Stimulated activated effector memory CD8-positive, alpha-beta T cell treated with anti-CD3 and anti-CD28 coated beads, Interleukin-12 subunit alpha, Interleukin-12 subunit beta, amount 100 ng/mL, for 72 hours (primary cell): ENCODE data around the gene MICA.
A peak's percentile ranks its signal among the peaks of the same experiment; 100 is the strongest.

Source experiments
- ATAC-seq: fragments of 150-1000 bp; cut with Tn5 transposase; 2 replicates; pipeline ENCODE4 v1.10.0; 2021
- DNase-seq, 2 donors: peaks; one replicate each; pipeline ENCODE4 v3.0.0; 2021 to 2022; ENCODE audit warnings: low spot score in 2 of 2
- H3K27ac Mint-ChIP-seq: one replicate; pipeline ENCODE4 v1.8.0; 2022; ENCODE audit warnings: mild to moderate bottlenecking, mixed read lengths
- H3K36me3 Mint-ChIP-seq: one replicate; pipeline ENCODE4 v1.8.0; 2022; ENCODE audit warnings: mild to moderate bottlenecking, mixed read lengths
- H3K4me1 Mint-ChIP-seq: one replicate; pipeline ENCODE4 v1.8.0; 2022; ENCODE audit warnings: mixed read lengths
- H3K4me3 Mint-ChIP-seq: one replicate; pipeline ENCODE4 v1.8.0; 2022; ENCODE audit warnings: mild to moderate bottlenecking, mixed read lengths
- H3K9me3 Mint-ChIP-seq: one replicate; pipeline ENCODE4 v1.8.0; 2022; ENCODE audit warnings: mixed read lengths

MICA gene

DNA sequence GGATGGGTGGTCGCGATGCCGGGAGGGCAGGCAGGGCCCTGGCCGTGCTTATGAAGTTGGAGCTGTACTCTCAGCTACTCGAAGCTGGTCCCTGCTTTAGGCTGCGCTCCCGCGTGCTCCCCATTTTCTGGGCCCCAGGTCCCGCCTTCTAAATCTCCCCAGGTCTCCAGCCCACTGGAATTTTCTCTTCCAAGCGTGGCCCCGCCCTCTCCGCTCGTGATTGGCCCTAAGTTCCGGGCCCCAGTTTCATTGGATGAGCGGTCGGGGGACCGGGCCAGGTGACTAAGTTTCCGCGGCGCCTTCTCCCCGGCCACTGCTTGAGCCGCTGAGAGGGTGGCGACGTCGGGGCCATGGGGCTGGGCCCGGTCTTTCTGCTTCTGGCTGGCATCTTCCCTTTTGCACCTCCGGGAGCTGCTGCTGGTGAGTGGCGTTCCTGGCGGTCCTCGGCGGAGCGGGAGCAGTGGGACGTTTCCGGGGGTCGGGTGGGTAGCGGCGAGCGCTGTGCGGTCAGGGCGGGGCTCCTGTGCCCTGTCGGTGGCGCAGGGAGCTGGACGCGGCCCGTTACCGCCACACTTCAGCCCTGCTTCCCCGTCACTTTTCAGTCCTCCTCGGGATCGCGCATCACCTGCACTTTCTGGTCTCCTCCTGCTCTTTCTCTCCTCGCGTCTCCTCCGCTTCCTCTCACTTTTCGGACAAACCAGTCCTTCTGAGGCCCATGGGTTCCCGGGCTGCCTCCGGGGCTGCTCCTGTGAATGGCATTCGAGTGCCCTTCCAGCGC is at the start of gene MICA:
TSS of gene MICA (plus strand) at position 313 of the 778 bp plus-strand sequence. CDS start at position 351, 38 bp downstream.
- Mint-ChIP-seq H3K9me3 (no peaks in the 10 kb centered on the region), H3K4me3 (peak within 1 kb of the TSS; percentile 78), H3K27ac (peak within 1 kb of the TSS; percentile 48), H3K4me1 (peaks cover 81% of the 10 kb centered on the region), H3K36me3 (peaks cover 16% of the 10 kb centered on the region)
- ATAC-seq, result peak; percentile 82
- peak; percentile 58 to 85 for DNase-seq

DNA sequence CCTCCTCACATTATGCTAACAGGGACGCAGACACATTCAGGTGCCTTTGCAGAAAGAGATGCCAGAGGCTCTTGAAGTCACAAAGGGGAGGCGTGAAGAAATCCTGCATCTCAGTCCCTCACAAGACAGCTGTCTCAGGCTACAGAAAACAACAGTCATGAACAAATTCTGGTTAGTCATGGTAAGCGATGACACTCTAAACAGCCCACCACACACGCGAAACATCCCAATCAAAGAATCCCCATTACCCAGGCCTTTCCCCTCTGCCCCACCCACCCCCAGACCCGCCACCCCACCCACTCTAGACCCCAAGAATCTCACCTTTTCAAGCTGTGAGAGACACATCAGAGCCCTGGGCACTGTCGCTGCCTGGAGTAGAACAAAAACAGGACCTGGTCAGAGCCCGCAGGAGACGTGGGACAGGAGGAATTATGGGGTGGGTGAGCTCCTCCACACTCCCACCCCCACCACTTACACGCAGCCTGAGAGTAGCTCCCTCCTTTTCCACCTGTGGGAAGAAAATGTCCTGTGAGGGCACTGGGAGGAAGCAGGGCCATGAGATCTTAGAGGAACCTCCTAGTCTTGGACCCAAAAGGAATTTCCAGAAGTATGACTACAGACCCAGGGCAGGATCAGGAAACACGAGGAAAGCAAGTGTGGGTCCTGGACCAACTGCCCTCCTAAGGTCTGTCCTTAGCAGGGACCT is 49.1 kb upstream of the MICA start:
- H3K27ac Mint-ChIP-seq, result peak overlapping the region; percentile 94
- DNase-seq (no peak), ATAC-seq (peak; percentile 1)
- H3K4me3 Mint-ChIP-seq, result peak overlapping the region; percentile 94
- peaks cover 79% of the 10 kb centered on the region for H3K4me1 Mint-ChIP-seq
- H3K36me3 Mint-ChIP-seq, result peaks cover 88% of the 10 kb centered on the region
- no peaks in the 10 kb centered on the region for H3K9me3 Mint-ChIP-seq

DNA sequence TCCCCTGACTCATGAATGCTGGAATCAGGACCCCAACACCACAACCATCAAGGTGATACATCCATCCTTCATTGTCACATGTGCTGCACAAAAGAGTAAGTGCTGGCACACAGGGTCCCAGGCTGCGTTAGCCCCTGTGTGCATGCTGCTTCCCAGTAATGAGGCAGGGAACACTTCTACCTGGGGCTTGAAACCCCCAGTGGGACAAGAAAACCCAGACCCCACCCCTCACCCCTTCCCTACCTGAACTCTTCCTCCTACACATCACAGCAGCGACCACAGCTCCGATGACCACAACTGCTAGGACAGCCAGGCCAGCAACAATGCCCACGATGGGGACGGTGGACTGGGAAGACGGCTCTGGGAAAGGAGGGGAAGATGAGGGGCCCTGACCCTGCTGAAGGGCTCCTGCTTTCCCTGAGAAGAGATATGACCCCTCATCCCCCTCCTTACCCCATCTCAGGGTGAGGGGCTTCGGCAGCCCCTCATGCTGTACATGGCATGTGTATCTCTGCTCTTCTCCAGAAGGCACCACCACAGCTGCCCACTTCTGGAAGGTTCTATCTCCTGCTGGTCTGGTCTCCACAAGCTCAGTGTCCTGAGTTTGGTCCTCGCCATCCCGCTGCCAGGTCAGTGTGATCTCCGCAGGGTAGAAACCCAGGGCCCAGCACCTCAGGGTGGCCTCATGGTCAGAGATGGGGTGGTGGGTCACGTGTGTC is 48.4 kb upstream of the MICA start:
- H3K9me3 Mint-ChIP-seq, result no peaks in the 10 kb centered on the region
- peak overlapping the region; percentile 94 for H3K4me3 Mint-ChIP-seq
- peak overlapping the region; percentile 94 for H3K27ac Mint-ChIP-seq
- DNase-seq (peak in 1 of 2 donors; percentile 55), ATAC-seq (no peak)
- peaks cover 81% of the 10 kb centered on the region for H3K4me1 Mint-ChIP-seq
- peaks cover 86% of the 10 kb centered on the region for H3K36me3 Mint-ChIP-seq

DNA sequence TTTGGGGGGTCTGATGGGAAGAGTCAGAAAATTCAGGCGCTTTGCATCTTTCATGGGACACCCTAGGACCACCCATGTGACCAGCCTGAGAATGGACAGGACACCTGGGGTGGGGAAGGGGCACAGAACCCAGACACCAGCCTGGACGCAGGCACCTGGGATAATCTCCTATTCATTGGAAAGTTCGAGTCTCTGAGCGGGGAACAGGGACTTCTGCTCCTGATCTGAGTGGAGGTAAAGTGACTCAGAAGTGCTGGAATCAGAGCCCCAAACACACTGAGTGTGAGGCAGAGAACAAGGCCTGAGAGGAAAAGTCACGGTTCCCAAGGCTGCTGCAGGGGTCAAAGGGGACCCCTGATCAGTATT is 47.8 kb upstream of the MICA start:
- Mint-ChIP-seq H3K9me3 (no peaks in the 10 kb centered on the region), H3K4me1 (peaks cover 76% of the 10 kb centered on the region), H3K4me3 (peak overlapping the region; percentile 94), H3K36me3 (peaks cover 81% of the 10 kb centered on the region), H3K27ac (peak overlapping the region; percentile 94)
- no peak for ATAC-seq
- DNase-seq, result no peak

DNA sequence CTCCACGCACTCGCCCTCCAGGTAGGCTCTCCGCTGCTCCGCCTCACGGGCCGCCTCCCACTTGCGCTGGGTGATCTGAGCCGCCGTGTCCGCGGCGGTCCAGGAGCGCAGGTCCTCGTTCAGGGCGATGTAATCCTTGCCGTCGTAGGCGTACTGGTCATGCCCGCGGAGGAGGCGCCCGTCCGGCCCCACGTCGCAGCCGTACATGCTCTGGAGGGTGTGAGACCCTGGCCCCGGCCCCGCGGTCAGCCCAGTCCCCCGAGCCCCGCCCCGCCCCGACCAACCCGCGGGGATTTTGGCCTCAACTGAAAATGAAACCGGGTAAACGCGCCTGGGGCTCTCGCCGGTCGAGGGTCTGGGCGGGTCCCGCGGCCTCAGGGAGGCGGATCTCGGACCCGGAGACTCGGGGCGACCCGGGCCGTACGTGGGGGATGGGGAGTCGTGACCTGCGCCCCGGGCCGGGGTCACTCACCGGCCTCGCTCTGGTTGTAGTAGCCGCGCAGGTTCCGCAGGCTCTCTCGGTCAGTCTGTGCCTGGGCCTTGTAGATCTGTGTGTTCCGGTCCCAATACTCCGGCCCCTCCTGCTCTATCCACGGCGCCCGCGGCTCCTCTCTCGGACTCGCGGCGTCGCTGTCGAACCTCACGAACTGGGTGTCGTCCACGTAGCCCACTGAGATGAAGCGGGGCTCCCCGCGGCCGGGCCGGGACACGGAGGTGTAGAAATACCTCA is 47.0 kb upstream of the MICA start:
- H3K4me3 Mint-ChIP-seq, result peak overlapping the region; percentile 94
- ATAC-seq, result peak; percentile 4
- peak; percentile 43 to 85 for DNase-seq
- peak overlapping the region; percentile 94 for H3K27ac Mint-ChIP-seq
- H3K36me3 Mint-ChIP-seq, result peaks cover 73% of the 10 kb centered on the region
- peaks cover 3% of the 10 kb centered on the region for H3K9me3 Mint-ChIP-seq
- H3K4me1 Mint-ChIP-seq, result peaks cover 68% of the 10 kb centered on the region

DNA sequence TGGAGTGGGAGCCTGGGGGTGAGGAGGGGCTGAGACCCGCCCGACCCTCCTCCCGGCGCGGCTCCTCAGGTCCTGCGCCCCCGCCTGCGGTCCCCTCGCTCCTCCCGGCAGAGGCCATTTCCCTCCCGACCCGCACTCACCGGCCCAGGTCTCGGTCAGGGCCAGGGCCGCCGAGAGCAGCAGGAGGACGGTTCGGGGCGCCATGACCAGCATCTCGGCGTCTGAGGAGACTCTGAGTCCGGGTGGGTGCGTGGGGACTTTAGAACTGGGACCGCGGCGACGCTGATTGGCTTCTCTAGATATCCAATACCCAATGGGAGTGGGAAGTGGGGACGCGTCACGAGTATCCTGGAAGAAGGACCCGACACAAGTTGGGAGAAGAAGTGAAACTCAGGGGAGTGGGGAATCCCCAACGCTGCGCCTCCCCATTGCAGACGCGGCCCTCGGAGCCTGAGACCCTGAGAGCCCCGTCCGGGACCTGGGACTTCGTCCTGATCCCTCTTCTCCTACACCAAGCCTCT is 46.4 kb upstream of the MICA start, which contains the start of gene HLA-B:
TSS of gene HLA-B (minus strand) at position 234 of the 521 bp plus-strand sequence. CDS start at position 213, 21 bp downstream.
- ATAC-seq (peak; percentile 82), DNase-seq (peak; percentile 82 to 93)
- Mint-ChIP-seq H3K4me3 (peak within 1 kb of the TSS; percentile 94), H3K9me3 (peaks cover 3% of the 10 kb centered on the region), H3K27ac (peak within 1 kb of the TSS; percentile 94), H3K4me1 (peaks cover 63% of the 10 kb centered on the region), H3K36me3 (peaks cover 66% of the 10 kb centered on the region)

DNA sequence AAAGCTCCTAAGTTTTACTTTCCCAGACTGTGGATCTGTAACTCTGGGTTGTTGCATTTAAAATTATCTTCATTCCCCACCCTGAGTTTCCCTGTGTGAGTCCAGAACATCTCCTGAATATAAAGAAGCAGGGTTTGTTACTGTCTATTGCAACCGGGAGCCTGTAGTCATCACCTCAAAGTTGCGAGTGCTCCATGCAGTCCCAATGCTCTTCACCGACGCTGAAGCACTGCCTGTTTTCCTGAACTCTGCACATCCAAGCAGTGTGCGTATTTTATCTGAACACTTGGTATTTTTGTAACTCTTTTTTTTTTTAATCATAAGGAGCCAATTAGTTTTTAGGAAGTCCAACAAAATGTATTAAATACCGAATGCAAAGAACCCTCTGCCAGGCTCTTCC is 45.5 kb upstream of the MICA start:
- peak in 1 of 2 donors; percentile 45 for DNase-seq
- H3K4me3 Mint-ChIP-seq, result peak overlapping the region; percentile 94
- peaks cover 3% of the 10 kb centered on the region for H3K9me3 Mint-ChIP-seq
- no peak for ATAC-seq
- peaks cover 54% of the 10 kb centered on the region for H3K4me1 Mint-ChIP-seq
- H3K27ac Mint-ChIP-seq, result peak overlapping the region; percentile 94
- H3K36me3 Mint-ChIP-seq, result peaks cover 58% of the 10 kb centered on the region

DNA sequence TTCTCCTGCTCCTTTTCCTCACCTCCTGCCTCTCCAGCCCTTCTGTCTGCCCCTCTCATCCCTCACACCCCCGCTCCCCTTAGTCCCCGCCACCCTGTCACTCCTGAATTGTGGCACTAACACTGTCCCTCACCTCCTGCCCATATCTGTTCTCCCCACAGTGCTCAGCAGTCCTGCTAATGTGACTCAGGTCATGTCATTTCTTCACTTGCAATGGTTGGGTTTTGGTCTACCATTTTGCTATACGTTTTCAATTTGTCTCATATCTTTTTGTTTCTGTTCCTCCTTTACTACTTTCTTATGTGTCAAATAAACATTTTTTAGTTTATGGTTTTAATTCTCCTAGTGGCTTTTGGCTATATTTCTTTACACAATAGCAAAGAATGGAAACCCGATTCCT is 45.1 kb upstream of the MICA start:
- Mint-ChIP-seq H3K9me3 (peaks cover 3% of the 10 kb centered on the region), H3K4me3 (peak overlapping the region; percentile 94), H3K27ac (peak overlapping the region; percentile 94), H3K4me1 (peaks cover 50% of the 10 kb centered on the region), H3K36me3 (peaks cover 53% of the 10 kb centered on the region)
- DNase-seq (peak; percentile 20 to 60), ATAC-seq (peak; percentile 65)

DNA sequence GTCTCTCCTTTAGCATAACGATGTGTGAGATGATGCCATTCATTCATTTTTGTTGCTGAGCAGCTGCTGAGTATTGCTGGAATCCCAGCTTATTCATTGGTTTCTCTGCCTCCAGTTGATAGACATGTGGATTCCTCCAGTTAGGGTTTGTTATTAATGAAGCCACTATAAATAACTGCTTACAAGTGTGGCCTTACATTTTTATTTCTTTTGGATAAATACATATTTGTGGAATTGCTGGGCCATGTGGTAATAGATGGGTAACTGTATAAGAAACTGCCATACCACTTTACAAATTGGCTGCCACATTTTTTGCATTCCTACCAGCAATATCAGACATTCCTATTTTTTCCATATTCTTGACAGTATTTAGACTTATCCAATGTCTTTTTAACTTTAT is 43.8 kb upstream of the MICA start:
- Mint-ChIP-seq H3K36me3 (peaks cover 41% of the 10 kb centered on the region), H3K27ac (peak overlapping the region; percentile 32), H3K9me3 (peaks cover 3% of the 10 kb centered on the region), H3K4me1 (peaks cover 47% of the 10 kb centered on the region), H3K4me3 (peak overlapping the region; percentile 94)
- ATAC-seq (no peak), DNase-seq (no peak)

DNA sequence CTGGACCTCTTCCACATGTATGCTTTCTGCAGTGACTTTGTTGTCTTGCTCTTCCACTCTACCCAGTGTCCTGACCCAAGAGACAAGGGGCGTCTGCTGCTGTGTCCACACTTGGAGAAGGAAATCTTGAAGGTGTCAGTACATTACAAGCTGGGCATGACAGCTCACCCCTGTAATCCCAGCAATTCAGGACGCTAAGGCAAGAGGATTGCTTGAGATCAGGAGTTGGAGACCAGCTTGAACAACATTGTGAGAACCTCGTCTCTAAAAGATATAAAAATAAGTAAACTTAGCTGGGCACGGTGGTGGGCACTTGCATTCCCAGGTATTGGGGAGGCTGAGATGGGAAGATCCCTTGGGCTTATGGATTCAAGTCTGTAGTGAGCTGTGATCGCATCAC is 40.6 kb upstream of the MICA start:
- Mint-ChIP-seq H3K36me3 (peaks cover 13% of the 10 kb centered on the region), H3K4me1 (peaks cover 40% of the 10 kb centered on the region), H3K27ac (peak overlapping the region; percentile 58), H3K4me3 (no peak overlapping the region), H3K9me3 (peaks cover 3% of the 10 kb centered on the region)
- DNase-seq (peak in 1 of 2 donors; percentile 46), ATAC-seq (no peak)

DNA sequence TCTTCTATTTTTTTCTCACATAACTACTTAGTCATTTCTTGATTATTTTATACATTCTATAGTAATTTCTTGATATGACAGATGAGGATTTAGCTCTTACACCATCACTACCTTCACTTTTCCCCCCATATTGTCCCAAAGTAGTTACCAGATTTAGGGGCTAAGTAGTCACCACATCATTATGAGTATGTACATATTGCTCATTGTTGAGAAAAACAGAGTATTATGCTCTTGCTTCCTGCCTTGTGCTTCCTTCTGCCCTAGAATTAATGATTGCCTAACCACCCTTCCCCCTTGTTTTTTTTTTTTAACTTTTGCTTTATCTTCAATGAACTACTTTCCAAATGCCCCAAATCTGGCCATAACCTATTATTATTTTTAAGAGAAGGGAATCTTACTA is 39.6 kb upstream of the MICA start:
- peaks cover 3% of the 10 kb centered on the region for H3K9me3 Mint-ChIP-seq
- ATAC-seq (peak; percentile 39), DNase-seq (no peak)
- peaks cover 4% of the 10 kb centered on the region for H3K36me3 Mint-ChIP-seq
- H3K4me3 Mint-ChIP-seq, result no peak overlapping the region
- H3K27ac Mint-ChIP-seq, result no peak overlapping the region
- H3K4me1 Mint-ChIP-seq, result peaks cover 30% of the 10 kb centered on the region

DNA sequence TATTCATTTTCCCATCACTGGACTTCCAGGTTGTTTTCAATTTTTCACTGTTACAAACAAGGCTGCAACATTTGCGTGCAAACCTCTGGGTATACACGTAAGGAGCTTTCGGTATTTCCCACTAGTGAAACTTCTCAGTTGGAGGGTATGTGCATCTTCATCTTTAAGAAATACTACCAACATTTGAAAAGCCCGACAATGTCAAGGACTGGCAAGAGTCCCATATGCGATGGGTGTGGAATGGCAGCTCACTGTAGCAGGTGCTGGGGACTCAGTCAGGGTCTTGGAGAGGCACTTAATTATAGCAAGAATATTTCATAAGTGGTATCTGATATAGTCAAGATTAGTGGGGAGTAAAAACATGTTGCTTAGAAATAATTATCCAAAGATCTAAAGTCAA is 37.5 kb upstream of the MICA start:
- DNase-seq (no peak), ATAC-seq (no peak)
- Mint-ChIP-seq H3K4me1 (peaks cover 17% of the 10 kb centered on the region), H3K9me3 (peaks cover 2% of the 10 kb centered on the region), H3K4me3 (peak overlapping the region; percentile 73), H3K36me3 (peaks cover 4% of the 10 kb centered on the region), H3K27ac (no peak overlapping the region)

DNA sequence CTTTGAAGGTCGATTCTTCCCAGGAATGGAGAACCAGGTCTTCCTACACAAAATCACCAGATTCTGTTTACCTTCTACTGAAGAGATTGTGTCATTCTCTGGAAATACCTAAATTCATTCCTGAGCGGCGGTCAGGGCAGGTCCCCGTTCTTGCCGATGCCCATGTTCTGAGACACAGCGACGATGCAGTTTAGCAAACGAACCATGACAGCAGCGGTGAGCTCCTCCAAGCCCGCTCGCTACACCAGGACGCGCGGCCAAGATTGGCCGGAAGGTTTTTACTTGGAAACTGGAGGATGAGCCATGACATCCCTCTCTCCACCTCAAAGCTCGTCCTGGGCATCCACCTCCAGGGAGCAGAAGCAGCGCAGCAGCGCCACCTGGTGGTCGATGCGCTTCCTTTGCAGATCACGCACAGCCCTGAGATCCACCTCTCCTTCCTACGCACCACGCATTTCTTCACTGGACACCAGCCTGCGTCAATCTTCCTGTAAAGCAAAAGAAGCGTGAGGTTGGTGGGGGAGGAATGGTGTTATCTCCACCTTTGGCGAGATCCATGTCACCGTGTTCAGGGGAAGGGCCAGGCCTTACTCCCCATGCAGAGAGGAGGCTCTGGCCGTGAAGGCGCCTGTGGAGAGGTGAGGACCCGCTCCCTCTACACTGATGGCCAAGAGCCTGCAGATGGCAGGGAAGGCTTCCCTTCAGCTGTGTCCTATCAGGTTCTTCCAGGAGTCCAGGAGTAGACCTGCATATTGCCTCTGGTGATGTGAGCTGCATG is 36.5 kb upstream of the MICA start:
- peaks cover 4% of the 10 kb centered on the region for H3K36me3 Mint-ChIP-seq
- H3K9me3 Mint-ChIP-seq, result peaks cover under 1% of the 10 kb centered on the region
- peaks cover 19% of the 10 kb centered on the region for H3K4me1 Mint-ChIP-seq
- DNase-seq (peak; percentile 90 to 94), ATAC-seq (peak; percentile 98)
- H3K4me3 Mint-ChIP-seq, result peak overlapping the region; percentile 73
- H3K27ac Mint-ChIP-seq, result peak overlapping the region; percentile 34

DNA sequence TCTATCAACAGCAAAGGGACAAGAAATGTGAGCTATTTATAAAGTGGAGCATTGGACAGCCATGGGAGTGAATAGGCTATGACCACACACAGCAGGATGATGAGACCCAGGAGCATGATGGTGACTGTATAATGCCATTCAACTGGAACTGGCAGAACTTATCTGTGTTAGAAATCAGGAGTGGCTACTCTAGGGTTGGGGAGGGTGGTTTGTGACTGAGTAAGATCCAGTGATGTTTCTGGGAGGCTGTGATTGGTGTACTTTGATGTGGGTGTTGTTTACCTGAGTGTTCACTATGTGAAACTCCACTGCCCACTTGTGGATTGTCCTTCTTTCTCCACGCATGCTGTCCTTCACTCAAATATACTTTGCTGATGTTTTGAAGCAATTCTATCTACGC is 34.9 kb upstream of the MICA start:
- ATAC-seq, result no peak
- DNase-seq, result no peak
- Mint-ChIP-seq H3K4me1 (peaks cover 21% of the 10 kb centered on the region), H3K27ac (no peak overlapping the region), H3K36me3 (peaks cover 4% of the 10 kb centered on the region), H3K9me3 (peaks cover 5% of the 10 kb centered on the region), H3K4me3 (no peak overlapping the region)
